Naive thymus-derived CD8-positive, alpha-beta T cell (primary cell): Measurements from ENCODE around the gene SOS1. TPM values are rescaled to one million over a fixed set of nuclear protein-coding genes. Genes with fewer than 3 reads are reported as not detected.
"Not testable (repeated sequence)": the region's sequence is repeated elsewhere in the genome, so short reads cannot be mapped to it uniquely, and the experiment has no call there.

Source experiments
- ATAC-seq, 2 donors: fragments of 150-1000 bp; cut with Tn5 transposase in 1 of 2; sonication (Bioruptor Pico), chemical (Tn5 transposase) in 1 of 2; 1 replicate in 1 of 2; 2 replicates in 1 of 2; pipeline ENCODE4 v1.10.0; 2021; ENCODE audit warnings: mild to moderate bottlenecking in 2 of 2, moderate library complexity in 2 of 2
- POLR2A ChIA-PET: fragments of 350-600 bp; sonication (Branson Sonifier 250); formaldehyde crosslinking; loops from one replicate; lab custom pipeline; 2021; ENCODE audit warnings: antibody characterized with exemption; lab: Charles Lee
- DNase-seq, 10 donors: peaks; one replicate each; pipeline versions ENCODE4 v3.0.0 to v3.0.0-alpha.2; 2020 to 2022
- H3K27ac Mint-ChIP-seq, 10 donors: one replicate each; pipeline ENCODE4 v1.8.0; 2020 to 2022; ENCODE audit warnings: mild to moderate bottlenecking in 10 of 10, mixed read lengths in 10 of 10, moderate library complexity in 4 of 10, inconsistent platforms in 1 of 10
- H3K27me3 Mint-ChIP-seq, 5 donors: one replicate each; pipeline ENCODE4 v1.8.0; 2021 to 2022; ENCODE audit warnings: mixed read lengths in 5 of 5
- H3K36me3 Mint-ChIP-seq, 3 donors: one replicate each; pipeline ENCODE4 v1.8.0; 2020 to 2022; ENCODE audit warnings: mixed read lengths in 3 of 3, mild to moderate bottlenecking in 2 of 3, inconsistent platforms in 1 of 3
- H3K4me1 Mint-ChIP-seq, 4 donors: one replicate each; pipeline ENCODE4 v1.8.0; 2021 to 2022; ENCODE audit warnings: mixed read lengths in 4 of 4
- H3K4me3 Mint-ChIP-seq, 10 donors: one replicate each; pipeline ENCODE4 v1.8.0; 2020 to 2022; ENCODE audit warnings: mild to moderate bottlenecking in 10 of 10, mixed read lengths in 10 of 10, moderate library complexity in 6 of 10, inconsistent platforms in 1 of 10
- H3K9me3 Mint-ChIP-seq, 9 donors: one replicate each; pipeline ENCODE4 v1.8.0; 2020 to 2022; ENCODE audit warnings: mixed read lengths in 9 of 9, mild to moderate bottlenecking in 3 of 9, inconsistent platforms in 1 of 9, moderate library complexity in 1 of 9
- polyA plus RNA-seq, 3 donors: library from polyadenylated mRNA; unstranded; fragments of 300-500 nt; fragmentation: Illumina TruSeq; gene quantifications; one replicate each; pipeline ENCODE4 v1.2.3, GENCODE V29; 2021
- total RNA-seq, 8 experiments: library from RNA in 2 of 8; stranded (reverse) in 2 of 8; gene quantifications; one replicate each; pipeline ENCODE4 v1.2.3 and lab custom pipeline; 2021 to 2026

Gene SOS1
- total and polyA plus RNA-seq, 5 experiments from 2014 or later: 10.6 to 51.6 (median 13.7) TPM

DNA sequence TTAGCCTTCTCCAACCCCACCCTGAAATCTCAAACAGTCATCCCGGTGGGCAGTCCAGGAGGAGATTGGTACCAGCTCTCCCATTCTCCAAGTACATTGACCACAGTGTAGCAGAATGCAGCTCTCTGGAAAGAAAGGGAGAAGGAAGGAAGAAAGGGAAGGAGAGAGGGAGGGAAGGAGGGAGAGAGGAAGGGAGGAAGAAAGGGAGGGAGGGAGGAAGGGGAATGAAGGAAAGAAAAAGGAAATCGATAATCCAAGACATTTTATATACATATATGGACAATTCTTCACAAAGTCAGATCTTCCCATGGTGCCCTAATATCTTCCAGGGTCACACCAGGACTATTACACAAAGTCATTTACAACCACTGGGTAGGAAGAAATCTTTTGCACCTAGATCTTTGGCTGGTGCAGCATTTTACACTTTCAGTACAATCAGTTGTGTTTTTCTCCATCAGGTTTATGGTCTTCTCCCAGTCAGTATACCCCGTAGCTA is 172.4 kb downstream of the SOS1 start:
- DNase-seq: no peak
- H3K27ac Mint-ChIP-seq: no peak overlapping the region
- no peak overlapping the region for H3K4me3 Mint-ChIP-seq
- no peaks in the 10 kb centered on the region for H3K4me1 Mint-ChIP-seq
- peaks cover 0 to 7% (median 0%) of the 10 kb centered on the region in 5 donors for H3K27me3 Mint-ChIP-seq
- no peaks in the 10 kb centered on the region for H3K36me3 Mint-ChIP-seq
- POLR2A ChIA-PET: interaction anchor here (0.7 kb wide), 1 partner anchor 547 kb away, joined by 3 read pairs; no protein-coding TSS in a partner anchor
- H3K9me3 Mint-ChIP-seq: no peaks in the 10 kb centered on the region
- ATAC-seq: no peak

DNA sequence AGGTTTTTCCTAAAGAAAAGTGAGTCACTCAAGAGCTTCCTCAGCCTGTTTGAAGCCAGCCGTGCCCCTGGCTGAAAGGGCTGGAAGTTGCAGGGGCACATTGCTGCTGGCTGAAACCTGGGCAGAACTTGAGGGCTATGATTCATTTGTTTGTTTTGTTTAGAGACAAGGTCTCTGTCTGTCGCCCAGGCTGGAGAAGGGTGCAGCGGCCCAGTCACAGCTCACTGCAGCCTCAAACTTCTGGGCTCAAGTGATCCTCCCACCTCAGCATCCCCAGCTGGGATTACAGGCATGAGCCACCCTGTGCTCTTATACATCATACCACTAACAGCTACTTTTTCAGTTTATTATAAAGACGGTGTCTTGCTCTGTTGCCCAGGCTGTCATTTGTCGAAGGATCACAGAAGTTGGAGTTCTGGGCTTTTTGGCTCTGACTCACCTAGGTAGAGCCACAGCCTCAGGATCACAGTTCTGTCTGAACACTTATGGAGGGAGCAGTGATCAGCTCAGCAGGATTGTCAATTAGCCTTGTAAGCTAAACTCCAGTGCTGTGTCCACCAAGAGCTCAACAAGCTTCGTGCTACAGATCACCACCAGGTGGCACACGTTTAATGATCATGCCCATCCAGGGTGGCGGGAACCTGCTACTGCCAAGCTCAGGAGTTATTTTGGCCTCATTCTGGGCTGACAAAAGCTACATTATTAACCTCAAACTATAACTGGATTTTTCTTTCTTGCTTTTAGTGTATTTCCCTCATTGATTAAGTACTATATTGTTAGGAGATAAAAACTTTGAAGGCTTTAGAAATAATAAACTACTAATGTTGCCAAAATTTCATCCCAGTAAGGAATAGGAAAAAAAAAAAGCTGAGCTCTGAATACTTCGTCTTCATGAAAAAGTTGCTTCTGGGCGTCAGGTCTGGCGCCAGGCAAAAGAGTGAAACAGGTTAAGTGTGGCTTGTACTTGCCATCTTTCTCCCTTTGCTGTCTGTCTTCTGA is 173.3 kb downstream of the SOS1 start:
- POLR2A ChIA-PET: interaction anchor here (0.7 kb wide), 1 partner anchor 548 kb away, joined by 3 read pairs; no protein-coding TSS in a partner anchor
- H3K4me3 Mint-ChIP-seq: no peak overlapping the region
- no peaks in the 10 kb centered on the region for H3K36me3 Mint-ChIP-seq
- DNase-seq (peak; percentile 14 to 77 (median 46)), ATAC-seq (peak; percentile 50 to 68)
- H3K27me3 Mint-ChIP-seq: peaks cover 0 to 11% (median 0%) of the 10 kb centered on the region in 5 donors
- no peak overlapping the region for H3K27ac Mint-ChIP-seq
- no peaks in the 10 kb centered on the region for H3K4me1 Mint-ChIP-seq
- H3K9me3 Mint-ChIP-seq: no peaks in the 10 kb centered on the region

GRCh38 chr2:38945911-38946310 is 174.9 kb downstream of the SOS1 start:
- Mint-ChIP-seq H3K4me1 (no peaks in the 10 kb centered on the region), H3K4me3 (no peak overlapping the region), H3K36me3 (no peaks in the 10 kb centered on the region), H3K9me3 (no peaks in the 10 kb centered on the region), H3K27ac (no peak overlapping the region), H3K27me3 (peaks cover 0 to 11% (median 0%) of the 10 kb centered on the region in 5 donors)
- ATAC-seq: no peak
- DNase-seq: no peak
- POLR2A ChIA-PET: no interaction called here

DNA sequence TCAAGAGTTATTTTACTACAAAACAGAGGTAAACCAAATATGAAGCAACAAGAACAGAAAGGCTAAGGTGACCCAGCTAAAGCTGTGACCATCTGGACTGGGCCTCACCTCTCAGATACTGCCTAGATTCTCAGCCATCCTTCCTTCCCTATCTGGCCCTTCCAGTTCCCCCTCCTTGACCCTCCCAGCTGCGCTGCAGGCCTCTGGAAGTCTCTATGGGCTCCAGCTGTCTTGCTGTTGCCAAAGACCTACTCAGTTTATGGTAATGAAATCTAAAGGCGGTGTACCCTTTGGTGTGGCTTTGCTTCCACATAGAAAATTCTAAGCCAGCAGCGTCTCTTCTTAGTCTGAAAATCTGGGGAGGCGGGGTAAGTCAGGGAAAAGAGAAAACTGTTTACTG is 175.5 kb downstream of the SOS1 start:
- no peaks in the 10 kb centered on the region for H3K9me3 Mint-ChIP-seq
- H3K27me3 Mint-ChIP-seq: peaks cover 0 to 11% (median 0%) of the 10 kb centered on the region in 5 donors
- no peaks in the 10 kb centered on the region for H3K36me3 Mint-ChIP-seq
- ATAC-seq (no peak), DNase-seq (no peak)
- H3K27ac Mint-ChIP-seq: no peak overlapping the region
- no peak overlapping the region for H3K4me3 Mint-ChIP-seq
- POLR2A ChIA-PET: no interaction called here
- H3K4me1 Mint-ChIP-seq: no peaks in the 10 kb centered on the region

GRCh38 chr2:38943784-38944183 is 177.1 kb downstream of the SOS1 start:
- Mint-ChIP-seq H3K4me1 (no peaks in the 10 kb centered on the region), H3K4me3 (no peak overlapping the region), H3K9me3 (no peaks in the 10 kb centered on the region), H3K36me3 (no peaks in the 10 kb centered on the region), H3K27ac (no peak overlapping the region), H3K27me3 (peaks cover 0 to 11% (median 0%) of the 10 kb centered on the region in 5 donors)
- no peak for DNase-seq
- no peak for ATAC-seq
- POLR2A ChIA-PET: no interaction called here

- Mint-ChIP-seq H3K9me3 (no peaks in the 10 kb centered on the region), H3K36me3 (no peaks in the 10 kb centered on the region), H3K4me1 (no peaks in the 10 kb centered on the region), H3K27me3 (peaks cover 0 to 11% (median 0%) of the 10 kb centered on the region in 5 donors), H3K27ac (peak overlapping the region in 1 of 10 donors; percentile 20), H3K4me3 (no peak overlapping the region)
- DNase-seq: no peak
- POLR2A ChIA-PET: no interaction called here
- no peak for ATAC-seq
Observed at GRCh38 chr2:38940746-38941145, 180.1 kb downstream of the SOS1 start.

- Mint-ChIP-seq H3K27ac (no peak overlapping the region), H3K9me3 (no peaks in the 10 kb centered on the region), H3K27me3 (peaks cover 0 to 5% (median 2%) of the 10 kb centered on the region in 5 donors), H3K4me1 (no peaks in the 10 kb centered on the region), H3K36me3 (peaks cover 0 to 3% (median 0%) of the 10 kb centered on the region in 3 donors), H3K4me3 (no peak overlapping the region)
- ATAC-seq (no peak), DNase-seq (no peak)
- POLR2A ChIA-PET: no interaction called here
Observed at GRCh38 chr2:38937548-38937947, 183.3 kb downstream of the SOS1 start.

GRCh38 chr2:38936516-38936915 is 184.3 kb downstream of the SOS1 start:
- H3K27ac Mint-ChIP-seq, H3K27me3 Mint-ChIP-seq, DNase-seq, POLR2A ChIA-PET, H3K4me1 Mint-ChIP-seq, H3K4me3 Mint-ChIP-seq, H3K36me3 Mint-ChIP-seq, ATAC-seq, H3K9me3 Mint-ChIP-seq: not testable (repeated sequence)

DNA sequence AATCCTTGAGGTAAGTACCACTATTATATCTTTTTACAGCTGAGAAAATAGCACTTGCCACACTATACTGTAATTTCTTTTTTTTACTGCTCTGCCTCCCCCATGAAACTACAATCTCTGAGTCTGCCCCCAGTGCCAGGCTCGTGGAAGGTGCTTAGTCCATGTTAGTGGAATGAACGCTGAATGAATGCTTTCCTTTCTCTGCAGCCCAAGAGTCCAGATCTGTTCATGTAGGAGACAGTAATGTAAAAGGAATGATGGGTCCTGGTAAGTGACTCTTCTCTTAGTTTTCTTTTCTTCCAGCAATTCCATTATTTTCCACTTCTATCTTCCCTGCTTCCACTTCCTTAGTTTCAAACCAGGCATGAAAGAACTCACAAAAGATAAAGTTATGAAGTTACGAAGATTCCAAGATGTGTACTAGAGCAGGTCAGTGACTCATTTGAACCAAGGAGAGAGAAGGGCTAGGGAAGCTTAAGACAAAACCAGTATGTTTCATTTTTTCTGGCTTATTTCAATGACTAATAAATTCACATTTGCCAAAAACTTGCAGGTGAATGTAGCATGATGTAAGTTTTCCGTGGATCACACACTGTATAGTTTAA is 185.2 kb downstream of the SOS1 start:
- ATAC-seq (no peak), DNase-seq (no peak)
- peaks cover 0 to 5% (median 3%) of the 10 kb centered on the region in 5 donors for H3K27me3 Mint-ChIP-seq
- H3K36me3 Mint-ChIP-seq: peaks cover 0 to 3% (median 0%) of the 10 kb centered on the region in 3 donors
- H3K9me3 Mint-ChIP-seq: no peaks in the 10 kb centered on the region
- no peak overlapping the region for H3K4me3 Mint-ChIP-seq
- H3K4me1 Mint-ChIP-seq: no peaks in the 10 kb centered on the region
- POLR2A ChIA-PET: no interaction called here
- no peak overlapping the region for H3K27ac Mint-ChIP-seq

DNA sequence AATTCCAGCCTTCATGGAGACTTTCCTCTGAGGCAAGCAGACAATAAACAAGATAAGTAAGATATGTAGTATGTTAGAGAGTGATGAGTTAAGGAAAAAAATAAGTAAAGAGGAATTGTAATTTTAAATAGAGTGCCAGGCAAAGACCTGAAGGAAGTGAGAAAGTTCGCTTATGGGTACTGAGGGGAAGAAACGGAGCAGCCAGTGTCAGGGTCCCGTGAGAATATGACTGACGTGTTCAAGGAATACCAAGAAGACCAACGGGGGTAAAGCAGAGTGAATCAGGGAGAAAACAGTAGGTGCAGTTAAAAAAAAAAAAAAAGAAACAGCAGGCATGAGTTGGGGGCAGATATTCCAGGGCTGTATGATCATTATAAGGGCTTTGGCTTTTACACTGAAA is 186.1 kb downstream of the SOS1 start:
- POLR2A ChIA-PET: no interaction called here
- peaks cover 0 to 5% (median 3%) of the 10 kb centered on the region in 5 donors for H3K27me3 Mint-ChIP-seq
- peaks cover 0 to 3% (median 0%) of the 10 kb centered on the region in 3 donors for H3K36me3 Mint-ChIP-seq
- no peaks in the 10 kb centered on the region for H3K4me1 Mint-ChIP-seq
- no peak for ATAC-seq
- no peak for DNase-seq
- no peak overlapping the region for H3K27ac Mint-ChIP-seq
- no peak overlapping the region for H3K4me3 Mint-ChIP-seq
- H3K9me3 Mint-ChIP-seq: no peaks in the 10 kb centered on the region

DNA sequence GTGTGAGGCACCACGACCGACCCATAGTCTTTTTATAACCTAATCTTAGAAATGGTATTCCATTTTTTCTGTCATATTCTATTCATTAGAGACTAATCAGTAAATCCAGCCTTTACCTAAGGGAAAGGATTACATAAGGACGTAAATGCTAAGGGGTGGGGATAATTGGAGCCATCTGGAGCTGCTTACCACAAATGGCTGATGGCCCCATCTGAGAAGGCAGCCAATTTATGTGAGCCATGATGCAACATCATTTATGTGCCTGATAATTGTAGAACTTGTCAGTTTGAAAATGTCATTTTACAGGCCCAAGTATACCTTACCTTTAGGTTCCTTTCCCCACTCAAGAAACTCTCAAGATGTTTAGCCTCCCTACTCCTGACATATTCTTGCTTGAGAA is 187.2 kb downstream of the SOS1 start:
- no peaks in the 10 kb centered on the region for H3K9me3 Mint-ChIP-seq
- POLR2A ChIA-PET: no interaction called here
- no peak overlapping the region for H3K4me3 Mint-ChIP-seq
- H3K36me3 Mint-ChIP-seq: peaks cover 0 to 3% (median 0%) of the 10 kb centered on the region in 3 donors
- peaks cover 0 to 5% (median 3%) of the 10 kb centered on the region in 5 donors for H3K27me3 Mint-ChIP-seq
- ATAC-seq: no peak
- DNase-seq: no peak
- H3K4me1 Mint-ChIP-seq: no peaks in the 10 kb centered on the region
- H3K27ac Mint-ChIP-seq: no peak overlapping the region

- H3K4me3 Mint-ChIP-seq: no peak overlapping the region
- H3K27ac Mint-ChIP-seq: no peak overlapping the region
- H3K36me3 Mint-ChIP-seq: peaks cover 0 to 3% (median 0%) of the 10 kb centered on the region in 3 donors
- ATAC-seq (no peak), DNase-seq (no peak)
- H3K9me3 Mint-ChIP-seq: no peaks in the 10 kb centered on the region
- peaks cover 0 to 5% (median 2%) of the 10 kb centered on the region in 5 donors for H3K27me3 Mint-ChIP-seq
- POLR2A ChIA-PET: no interaction called here
- H3K4me1 Mint-ChIP-seq: no peaks in the 10 kb centered on the region
Observed at GRCh38 chr2:38932586-38932985, 188.3 kb downstream of the SOS1 start.
